ENCODE measurements around the gene ARVCF. TPM values are rescaled to one million over a fixed set of nuclear protein-coding genes. Genes with fewer than 3 reads are reported as not detected.

ARVCF gene
- total and polyA plus RNA-seq, 9 of the 15 experiments (the other 6 are each of a cell fraction or from before 2014, with no cell fraction given): 0.03 to 97.4 (median 15.6) TPM

DNA sequence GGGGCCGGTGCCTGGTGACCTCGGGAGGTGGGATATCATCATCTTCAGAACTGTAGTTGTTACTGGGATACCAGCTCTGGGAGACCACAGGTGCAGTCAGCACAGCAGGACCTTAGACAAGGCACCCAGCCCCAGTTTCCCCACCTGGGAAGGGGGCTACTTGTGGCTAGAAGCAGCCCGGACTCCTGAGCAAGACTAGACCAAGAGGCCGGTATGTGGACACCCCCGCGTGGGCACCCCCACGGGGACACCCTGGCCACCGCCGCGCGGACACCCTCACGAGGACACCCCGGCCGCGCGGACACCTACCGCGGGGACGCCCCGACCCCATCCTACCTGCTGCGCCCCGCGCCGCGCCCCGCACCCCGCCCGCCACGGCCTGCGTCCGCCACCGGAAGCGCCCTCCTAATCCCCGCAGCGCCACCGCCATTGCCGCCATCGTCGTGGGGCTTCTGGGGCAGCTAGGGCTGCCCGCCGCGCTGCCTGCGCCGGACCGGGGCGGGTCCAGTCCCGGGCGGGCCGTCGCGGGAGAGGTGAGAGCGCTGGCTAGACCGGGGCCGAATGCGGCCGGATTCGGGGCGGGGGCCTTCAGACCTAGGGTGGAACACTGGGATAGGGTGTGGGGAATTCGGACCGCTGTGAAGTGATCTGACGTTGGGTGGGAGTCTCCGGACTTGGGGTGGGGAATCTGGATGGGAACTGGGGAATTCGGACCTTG is 75.1 kb downstream of the ARVCF start, which contains the start of the genes COMT and TXNRD2 (continued):
- TF ChIP-seq SRSF1 (IDR thresholded peaks at IDR 0.05; ENCODE audit: low read depth, low read length) (peak; percentile 81; the same call in 1 of the 2 replicates), GATAD2A (IDR thresholded peaks at IDR 0.05) (no peak), ZKSCAN8 (CRISPR knock-in tag; IDR thresholded peaks at IDR 0.05) (no peak), RBM22 (IDR thresholded peaks at IDR 0.05; ENCODE audit: low read depth, low read length, poor library complexity, severe bottlenecking) (peak; percentile 96), ZNF445 (CRISPR knock-in tag; IDR thresholded peaks at IDR 0.05; ENCODE audit: low read depth) (0 out of 2 replicates have a peak, but pooled peaks have one; percentile 61)
- TF ChIP-seq, protein P1, sequence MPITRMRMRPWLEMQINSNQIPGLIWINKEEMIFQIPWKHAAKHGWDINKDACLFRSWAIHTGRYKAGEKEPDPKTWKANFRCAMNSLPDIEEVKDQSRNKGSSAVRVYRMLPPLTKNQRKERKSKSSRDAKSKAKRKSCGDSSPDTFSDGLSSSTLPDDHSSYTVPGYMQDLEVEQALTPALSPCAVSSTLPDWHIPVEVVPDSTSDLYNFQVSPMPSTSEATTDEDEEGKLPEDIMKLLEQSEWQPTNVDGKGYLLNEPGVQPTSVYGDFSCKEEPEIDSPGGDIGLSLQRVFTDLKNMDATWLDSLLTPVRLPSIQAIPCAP (CRISPR knock-in tag; IDR thresholded peaks at IDR 0.05; ENCODE audit: borderline replicate concordance): no peak

- H3K9me3 ChIP-seq (replicated peaks; ENCODE audit: control insufficient read depth, insufficient read depth, low read depth, low read length): peaks cover 13% of the 10 kb centered on the region
- ChIA-PET POLR2A (interaction anchor here (0.6 to 4.6 kb wide), 33 partner anchors 8 to 1674 kb away, joined by 3 to 48 read pairs (median 3); partner anchors contain the start of gene TANGO2), CTCF (ENCODE audit: low intra/inter-chr PET ratio) (interaction anchor here (0.6 kb wide), 2 partner anchors 26 to 723 kb away, joined by 3 to 4 read pairs; no protein-coding TSS in a partner anchor)
- intact Hi-C loops (cut with micrococcal nuclease): no loop called here
- H3K9ac ChIP-seq (ENCODE audit: insufficient read depth in 1 of 2, low read depth in 2 of 2, low read length in 2 of 2): peak overlapping the region; percentile 94 to 97
- H3K36me3 ChIP-seq (ENCODE audit: control insufficient read depth, insufficient read depth, low read length): peaks cover 44% of the 10 kb centered on the region
- peaks cover 32 to 37% of the 10 kb centered on the region in 2 experiments for H3K4me1 ChIP-seq (replicated peaks in 1 of 2; ENCODE audit: control insufficient read depth in 2 of 2, insufficient read depth in 2 of 2, low read length in 2 of 2)
- peak; percentile 61 for ATAC-seq
- peak overlapping the region; percentile 88 for H3K27ac ChIP-seq (ENCODE audit: extremely low read depth, low read depth, low read length)
- no peaks in the 10 kb centered on the region for H4K20me1 ChIP-seq (replicated peaks; ENCODE audit: control insufficient read depth, insufficient read depth, low read length)
- peaks cover 54% of the 10 kb centered on the region for H3K79me2 ChIP-seq (ENCODE audit: control insufficient read depth, insufficient read depth, low read length)
- H3K27me3 ChIP-seq (ENCODE audit: control insufficient read depth in 2 of 2, insufficient read depth in 2 of 2, low read length in 2 of 2): no peaks in the 10 kb centered on the region; a peak in 1 of 5 replicates
- BruUV-seq (replicated peaks): TSS peak; percentile 37
- H2AFZ ChIP-seq (ENCODE audit: low read depth, low read length): peak overlapping the region; percentile 98
- peak in 3 of 4 experiments; percentile 78 to 84 (median 80) for DNase-seq (ENCODE audit: extremely low read depth in 1 of 4, low spot score in 3 of 4)
- H3K9me1 ChIP-seq (ENCODE audit: control insufficient read depth, insufficient read depth, low read length): no peaks in the 10 kb centered on the region
- peak; percentile 70 for FAIRE-seq
- in situ Hi-C loops (cut with MboI): no loop called here
- peak overlapping the region; percentile 96 for H3K4me2 ChIP-seq (ENCODE audit: insufficient read depth, low read length)
- 23% methylated on average over 21 of the region's 21 CpGs for WGBS (ENCODE audit: insufficient coverage, low coverage, missing lambda C conversion rate)
- peak overlapping the region; percentile 58 for H3K4me3 ChIP-seq
- TF ChIP-seq ETV1 (tag; conservative IDR thresholded peaks at IDR 0.05; ENCODE audit: low read depth) (peak; percentile 20), SIRT6 (IDR thresholded peaks at IDR 0.05; ENCODE audit: low read depth, low read length) (no peak), SIN3A (IDR thresholded peaks at IDR 0.05; ENCODE audit: borderline replicate concordance in 2 of 2, control insufficient read depth in 1 of 2, low read depth in 2 of 2, low read length in 2 of 2) (peak in 1 of 2 experiments; percentile 39; a peak in 2 of 4 replicates), CCAR2 (IDR thresholded peaks at IDR 0.05; ENCODE audit: low read depth, low read length) (0 out of 2 replicates have a peak, but pooled peaks have one; percentile 33), ZKSCAN1 (IDR thresholded peaks at IDR 0.05; ENCODE audit: low read depth, low read length) (peak; percentile 69; the same call in 1 of the 2 replicates), YY1 (IDR thresholded peaks at IDR 0.05; ENCODE audit: borderline replicate concordance in 1 of 3, control insufficient read depth in 1 of 3, extremely low read depth in 1 of 3, insufficient read depth in 3 of 3, insufficient read length in 1 of 3, insufficient replicate concordance in 2 of 3, low read depth in 1 of 3, low read length in 2 of 3) (peak in 2 of 3 experiments; percentile 53 to 80), GABPB2 (CRISPR knock-in tag; conservative IDR thresholded peaks at IDR 0.05) (0 out of 2 replicates have a peak, but pooled peaks have one; percentile 55), POLR2AphosphoS2 (IDR thresholded peaks at IDR 0.05; ENCODE audit: low read length) (0 out of 2 replicates have a peak, but pooled peaks have one; percentile 5)
- TF ChIP-seq, protein P2, sequence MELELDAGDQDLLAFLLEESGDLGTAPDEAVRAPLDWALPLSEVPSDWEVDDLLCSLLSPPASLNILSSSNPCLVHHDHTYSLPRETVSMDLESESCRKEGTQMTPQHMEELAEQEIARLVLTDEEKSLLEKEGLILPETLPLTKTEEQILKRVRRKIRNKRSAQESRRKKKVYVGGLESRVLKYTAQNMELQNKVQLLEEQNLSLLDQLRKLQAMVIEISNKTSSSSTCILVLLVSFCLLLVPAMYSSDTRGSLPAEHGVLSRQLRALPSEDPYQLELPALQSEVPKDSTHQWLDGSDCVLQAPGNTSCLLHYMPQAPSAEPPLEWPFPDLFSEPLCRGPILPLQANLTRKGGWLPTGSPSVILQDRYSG (tag; conservative IDR thresholded peaks at IDR 0.05; ENCODE audit: low read depth): peak; percentile 87; the same call in 1 of the 2 replicates
These were observed 75.9 kb downstream of the ARVCF start for GRCh38 chr22:19940536-19941364.

All from K562 (cell line).